GM21786 (cell line): ENCODE data around the gene RNU6-9.

Source experiments
- ATAC-seq: cut with Tn5 transposase; IDR thresholded peaks from one replicate; pipeline ENCODE4 v1.9.1; 2021; ENCODE audit not compliant: unreplicated experiment

RNU6-9 gene

GRCh38 chr19:932648-933552 lies 39.6 kb downstream of the RNU6-9 start:
- ATAC-seq = no peak

GRCh38 chr19:933553-933882 lies 40.2 kb downstream of the RNU6-9 start:
- no peak for ATAC-seq

- ATAC-seq = no peak
Observed at GRCh38 chr19:934197-934840, 41.0 kb downstream of the RNU6-9 start.

- no peak for ATAC-seq
Observed at GRCh38 chr19:934865-935479, 41.7 kb downstream of the RNU6-9 start.

GRCh38 chr19:936175-936546 lies 42.9 kb downstream of the RNU6-9 start:
- no peak for ATAC-seq

GRCh38 chr19:937259-937694 lies 44.0 kb downstream of the RNU6-9 start:
- ATAC-seq = no peak

GRCh38 chr19:938233-938923 lies 45.1 kb downstream of the RNU6-9 start:
- no peak for ATAC-seq

- ATAC-seq = no peak
Observed at GRCh38 chr19:939439-939838, 46.2 kb downstream of the RNU6-9 start.

- no peak for ATAC-seq
Observed at GRCh38 chr19:939922-940321, 46.6 kb downstream of the RNU6-9 start.

- no peak for ATAC-seq
Observed at GRCh38 chr19:940591-941291, 47.5 kb downstream of the RNU6-9 start.

- ATAC-seq = no peak
Observed at GRCh38 chr19:941292-942132, 48.2 kb downstream of the RNU6-9 start.

GRCh38 chr19:942133-942645 lies 48.9 kb downstream of the RNU6-9 start:
- ATAC-seq = no peak
